ENCODE results near the gene OR4F16.
"Not testable (repeated sequence)": the region's sequence is repeated elsewhere in the genome, so short reads cannot be mapped to it uniquely, and the experiment has no call there.

The OR4F16 gene

GRCh38 chr1:686554-686953 lies at the start of gene OR4F16:
TSS of gene OR4F16 (minus strand) at chr1:686654. CDS start at chr1:686654, 0 bp downstream.
- H3K9me3 Mint-ChIP-seq (ENCODE audit: low read depth); H3K27me3 Mint-ChIP-seq; H3K4me1 Mint-ChIP-seq (ENCODE audit: low read depth); H3K36me3 Mint-ChIP-seq; H3K4me3 Mint-ChIP-seq; H3K27ac Mint-ChIP-seq: not testable (repeated sequence)

GRCh38 chr1:733649-734048 lies 47.2 kb upstream of the OR4F16 start:
- not testable (repeated sequence) for H3K27me3 Mint-ChIP-seq; H3K4me3 Mint-ChIP-seq; H3K9me3 Mint-ChIP-seq (ENCODE audit: low read depth); H3K4me1 Mint-ChIP-seq (ENCODE audit: low read depth); H3K36me3 Mint-ChIP-seq; H3K27ac Mint-ChIP-seq

- H3K9me3 Mint-ChIP-seq (ENCODE audit: low read depth); H3K27ac Mint-ChIP-seq; H3K36me3 Mint-ChIP-seq; H3K4me3 Mint-ChIP-seq; H3K4me1 Mint-ChIP-seq (ENCODE audit: low read depth); H3K27me3 Mint-ChIP-seq: not testable (repeated sequence)
Observed at GRCh38 chr1:727040-727439, 40.6 kb upstream of the OR4F16 start.

All from activated naive CD8-positive, alpha-beta T cell (primary cell).